Tibial nerve (tissue), 3 donors: ENCODE measurements around the gene MPRIP.

Experiments
- POLR2A ChIP-seq, 2 donors: fragments of 450-650 bp; IDR thresholded peaks; one replicate each; pipeline ENCODE4 v1.6.1; 2017; ENCODE audit warnings: antibody characterized with exemption in 2 of 2, mild to moderate bottlenecking in 2 of 2, moderate library complexity in 2 of 2
- TF ChIP-seq, protein P1 (sequence below), 5 experiments: fragments of 200-600 bp in 3 of 5; fragments of 450-650 bp in 2 of 5; sonication (generic) in 3 of 5; IDR thresholded peaks; one replicate each; pipeline ENCODE4 v1.5.1; 2016 to 2019; ENCODE audit warnings: antibody characterized with exemption in 5 of 5, mild to moderate bottlenecking in 3 of 5, moderate library complexity in 2 of 5

DNA sequence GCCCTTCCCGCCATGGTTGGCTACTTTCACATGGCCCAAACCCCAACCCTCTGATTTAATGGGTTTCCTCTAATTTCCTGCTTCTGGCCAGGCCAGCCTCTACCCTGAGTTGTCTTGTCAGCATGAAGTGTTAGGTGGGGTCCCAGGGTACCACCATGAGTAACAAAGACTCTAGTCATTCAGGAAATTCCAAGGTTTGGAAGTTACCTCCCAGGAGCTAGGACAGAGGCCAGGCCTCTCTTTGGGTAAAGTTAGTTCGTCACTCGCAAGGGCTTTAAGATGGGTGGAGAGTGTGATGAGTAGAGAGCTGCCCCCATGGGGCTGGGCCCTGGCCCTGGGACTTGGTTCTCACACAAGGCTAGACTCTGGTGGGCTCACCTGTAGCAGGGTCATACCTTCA lies 109.3 kb downstream of the MPRIP start:
- TF ChIP-seq, protein P1, sequence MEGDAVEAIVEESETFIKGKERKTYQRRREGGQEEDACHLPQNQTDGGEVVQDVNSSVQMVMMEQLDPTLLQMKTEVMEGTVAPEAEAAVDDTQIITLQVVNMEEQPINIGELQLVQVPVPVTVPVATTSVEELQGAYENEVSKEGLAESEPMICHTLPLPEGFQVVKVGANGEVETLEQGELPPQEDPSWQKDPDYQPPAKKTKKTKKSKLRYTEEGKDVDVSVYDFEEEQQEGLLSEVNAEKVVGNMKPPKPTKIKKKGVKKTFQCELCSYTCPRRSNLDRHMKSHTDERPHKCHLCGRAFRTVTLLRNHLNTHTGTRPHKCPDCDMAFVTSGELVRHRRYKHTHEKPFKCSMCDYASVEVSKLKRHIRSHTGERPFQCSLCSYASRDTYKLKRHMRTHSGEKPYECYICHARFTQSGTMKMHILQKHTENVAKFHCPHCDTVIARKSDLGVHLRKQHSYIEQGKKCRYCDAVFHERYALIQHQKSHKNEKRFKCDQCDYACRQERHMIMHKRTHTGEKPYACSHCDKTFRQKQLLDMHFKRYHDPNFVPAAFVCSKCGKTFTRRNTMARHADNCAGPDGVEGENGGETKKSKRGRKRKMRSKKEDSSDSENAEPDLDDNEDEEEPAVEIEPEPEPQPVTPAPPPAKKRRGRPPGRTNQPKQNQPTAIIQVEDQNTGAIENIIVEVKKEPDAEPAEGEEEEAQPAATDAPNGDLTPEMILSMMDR (IDR thresholded peaks at IDR 0.05) = no peak
- no peak for TF ChIP-seq POLR2A (IDR thresholded peaks at IDR 0.05)
